ENCODE data around the gene FAF2. TPM values are rescaled to one million over a fixed set of nuclear protein-coding genes. Genes with fewer than 3 reads are reported as not detected.

Gene FAF2
- total and polyA plus RNA-seq, 11 donors, result 6.6 to 20.8 (median 13.6) TPM

- Histone ChIP-seq H3K9me3 (no peaks in the 10 kb centered on the region), H3K27me3 (no peaks in the 10 kb centered on the region), H3K27ac (no peak overlapping the region), H3K36me3 (no peaks in the 10 kb centered on the region), H3K4me1 (no peaks in the 10 kb centered on the region), H3K4me3 (no peak overlapping the region)
- intact Hi-C loops (cut with DNase I), result no loop called here
- no peak for DNase-seq
- ATAC-seq, result no peak
- WGBS, 4 donors, result 55 to 69% (median 62%) methylated on average over 4 of the region's 4 CpGs
- TF ChIP-seq POLR2A (IDR thresholded peaks at IDR 0.05) (no peak), CTCF (IDR thresholded peaks at IDR 0.05) (no peak)
These were observed 18.2 kb upstream of the FAF2 start for GRCh38 chr5:176429972-176430371.

GRCh38 chr5:176432707-176433106 is 15.5 kb upstream of the FAF2 start:
- peaks cover 0 to 11% (median 0%) of the 10 kb centered on the region in 12 donors for H3K4me1 ChIP-seq
- no peak for DNase-seq
- H3K27ac ChIP-seq, result no peak overlapping the region
- no peaks in the 10 kb centered on the region for H3K9me3 ChIP-seq
- intact Hi-C loops (cut with DNase I), result no loop called here
- 89 to 94% (median 91%) methylated on average over 4 to 5 of the region's 5 CpGs for WGBS, 4 donors
- no peaks in the 10 kb centered on the region for H3K36me3 ChIP-seq
- TF ChIP-seq POLR2A (IDR thresholded peaks at IDR 0.05) (no peak), CTCF (IDR thresholded peaks at IDR 0.05) (no peak)
- H3K27me3 ChIP-seq, result no peaks in the 10 kb centered on the region
- H3K4me3 ChIP-seq, result no peak overlapping the region
- ATAC-seq, result no peak

DNA sequence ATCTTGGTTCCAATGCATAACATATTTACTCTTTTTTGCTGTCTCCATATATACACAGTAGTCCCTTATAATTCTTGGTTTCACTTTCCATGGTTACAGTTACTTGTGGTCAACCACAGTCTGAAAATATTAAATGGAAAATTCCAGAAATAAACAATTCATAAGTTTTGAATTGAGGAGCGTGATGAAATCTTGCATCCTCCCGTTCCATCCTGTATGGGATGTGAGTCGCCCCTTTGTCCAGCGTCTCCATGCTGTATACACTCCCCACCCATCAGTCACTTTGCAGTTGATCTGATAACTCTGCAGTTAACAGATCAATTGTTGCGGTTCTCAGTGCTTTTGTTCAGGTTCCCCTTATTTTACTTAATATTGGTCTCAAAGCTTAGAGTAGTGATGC is 11.5 kb upstream of the FAF2 start:
- no peak for DNase-seq
- H3K4me3 ChIP-seq, result peak overlapping the region in 1 of 12 donors; percentile 25
- peaks cover 0 to 7% (median 0%) of the 10 kb centered on the region in 9 donors for H3K27me3 ChIP-seq
- intact Hi-C loops (cut with DNase I), result no loop called here
- H3K27ac ChIP-seq, result peak overlapping the region in 3 of 12 donors; percentile 37 to 65 (median 50)
- no peak for TF ChIP-seq POLR2A (IDR thresholded peaks at IDR 0.05)
- no peak for TF ChIP-seq CTCF (IDR thresholded peaks at IDR 0.05)
- no peaks in the 10 kb centered on the region for H3K36me3 ChIP-seq
- H3K9me3 ChIP-seq, result no peaks in the 10 kb centered on the region
- WGBS, 4 donors, result 48 to 57% (median 49%) methylated on average over 5 of the region's 5 CpGs
- H3K4me1 ChIP-seq, result peaks cover 0 to 11% (median 0%) of the 10 kb centered on the region in 12 donors
- ATAC-seq, result peak in 1 of 4 donors; percentile 67

GRCh38 chr5:176438959-176439757 is 9.0 kb upstream of the FAF2 start:
- intact Hi-C loops (cut with DNase I), result no loop called here
- ATAC-seq, result no peak
- WGBS, 4 donors, result 60 to 67% (median 64%) methylated on average over 12 of the region's 12 CpGs
- Histone ChIP-seq H3K27me3 (peaks cover 0 to 7% (median 0%) of the 10 kb centered on the region in 9 donors), H3K27ac (no peak overlapping the region), H3K4me1 (peaks cover 0 to 11% (median 0%) of the 10 kb centered on the region in 12 donors), H3K4me3 (no peak overlapping the region), H3K36me3 (no peaks in the 10 kb centered on the region), H3K9me3 (no peaks in the 10 kb centered on the region)
- TF ChIP-seq CTCF (IDR thresholded peaks at IDR 0.05) (no peak), POLR2A (IDR thresholded peaks at IDR 0.05) (no peak)
- DNase-seq, result no peak
